Endothelial cell of umbilical vein (primary cell): ENCODE data around the gene CNIH1.
A peak's percentile ranks its signal among the peaks of the same experiment; 100 is the strongest.

Experiments
- CTCF ChIP-seq, 2 donors: IDR thresholded peaks; 1 replicate in 1 of 2; 2 replicates in 1 of 2; pipeline ENCODE4 v1.5.1; 2011; ENCODE audit warnings: low read length in 2 of 2, mild to moderate bottlenecking in 2 of 2, moderate library complexity in 2 of 2, control low read depth in 1 of 2, inconsistent platforms in 1 of 2, low read depth in 1 of 2; ENCODE audit not compliant: insufficient read depth in 1 of 2; ENCODE audit errors: extremely low read depth in 1 of 2
- EZH2 ChIP-seq: IDR thresholded peaks from 2 replicates; pipeline ENCODE4 v1.6.1; 2012; ENCODE audit warnings: borderline replicate concordance, low read depth, mild to moderate bottlenecking, moderate library complexity, low read length, inconsistent platforms; ENCODE audit not compliant: severe bottlenecking
- MYC ChIP-seq: IDR thresholded peaks from one replicate; pipeline ENCODE4 v1.6.1; 2011; ENCODE audit warnings: mild to moderate bottlenecking, low read depth, low read length
- POLR2A ChIP-seq: IDR thresholded peaks from 2 replicates; pipeline ENCODE4 v1.6.1; 2012; ENCODE audit warnings: low read depth, mild to moderate bottlenecking, control low read depth, low read length
- POLR2AphosphoS5 ChIP-seq: IDR thresholded peaks from 2 replicates; pipeline ENCODE4 v1.6.1; 2012; ENCODE audit warnings: low read depth, mild to moderate bottlenecking, control low read depth, low read length, moderate library complexity; ENCODE audit not compliant: insufficient read depth

GRCh38 chr14:54488646-54489317 is 47.6 kb upstream of the CNIH1 start, which contains the start of gene GMFB:
- TF ChIP-seq CTCF (IDR thresholded peaks at IDR 0.05; ENCODE audit: extremely low read depth in 1 of 2, insufficient read depth in 1 of 2, low read depth in 1 of 2, low read length in 2 of 2): peak; percentile 28 to 58
- TF ChIP-seq POLR2A: peak; percentile 95
- no peak for TF ChIP-seq MYC
- peak; percentile 99 for TF ChIP-seq POLR2AphosphoS5
- no peak for TF ChIP-seq EZH2
